ENCODE data around the gene EVI5. TPM values are rescaled to one million over a fixed set of nuclear protein-coding genes. Genes with fewer than 3 reads are reported as not detected.

EVI5 gene
- total and polyA plus RNA-seq, 11 donors: 3.5 to 34.6 (median 23.5) TPM

GRCh38 chr1:92707709-92708108 is 77.2 kb downstream of the EVI5 start:
- peaks cover 0 to 7% (median 0%) of the 10 kb centered on the region in 9 donors for H3K36me3 ChIP-seq
- intact Hi-C loops (cut with DNase I): no loop called here
- no peak overlapping the region for H3K4me3 ChIP-seq
- peaks cover 0 to 17% (median 6%) of the 10 kb centered on the region in 12 donors for H3K4me1 ChIP-seq
- H3K27me3 ChIP-seq: no peaks in the 10 kb centered on the region
- no peaks in the 10 kb centered on the region for H3K9me3 ChIP-seq
- TF ChIP-seq, protein P1, sequence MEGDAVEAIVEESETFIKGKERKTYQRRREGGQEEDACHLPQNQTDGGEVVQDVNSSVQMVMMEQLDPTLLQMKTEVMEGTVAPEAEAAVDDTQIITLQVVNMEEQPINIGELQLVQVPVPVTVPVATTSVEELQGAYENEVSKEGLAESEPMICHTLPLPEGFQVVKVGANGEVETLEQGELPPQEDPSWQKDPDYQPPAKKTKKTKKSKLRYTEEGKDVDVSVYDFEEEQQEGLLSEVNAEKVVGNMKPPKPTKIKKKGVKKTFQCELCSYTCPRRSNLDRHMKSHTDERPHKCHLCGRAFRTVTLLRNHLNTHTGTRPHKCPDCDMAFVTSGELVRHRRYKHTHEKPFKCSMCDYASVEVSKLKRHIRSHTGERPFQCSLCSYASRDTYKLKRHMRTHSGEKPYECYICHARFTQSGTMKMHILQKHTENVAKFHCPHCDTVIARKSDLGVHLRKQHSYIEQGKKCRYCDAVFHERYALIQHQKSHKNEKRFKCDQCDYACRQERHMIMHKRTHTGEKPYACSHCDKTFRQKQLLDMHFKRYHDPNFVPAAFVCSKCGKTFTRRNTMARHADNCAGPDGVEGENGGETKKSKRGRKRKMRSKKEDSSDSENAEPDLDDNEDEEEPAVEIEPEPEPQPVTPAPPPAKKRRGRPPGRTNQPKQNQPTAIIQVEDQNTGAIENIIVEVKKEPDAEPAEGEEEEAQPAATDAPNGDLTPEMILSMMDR (IDR thresholded peaks at IDR 0.05): no peak
- no peak for TF ChIP-seq POLR2A (IDR thresholded peaks at IDR 0.05)
- no peak overlapping the region for H3K27ac ChIP-seq
- no peak for ATAC-seq
- no peak for DNase-seq
- WGBS, 4 donors: 98 to 99% (median 98%) methylated on average over 2 of the region's 2 CpGs

- no peak for TF ChIP-seq POLR2A (IDR thresholded peaks at IDR 0.05)
- TF ChIP-seq, protein P1 (IDR thresholded peaks at IDR 0.05): no peak
- Histone ChIP-seq H3K4me3 (no peak overlapping the region), H3K27ac (no peak overlapping the region), H3K9me3 (no peaks in the 10 kb centered on the region), H3K27me3 (no peaks in the 10 kb centered on the region), H3K36me3 (peaks cover 0 to 8% (median 0%) of the 10 kb centered on the region in 9 donors), H3K4me1 (peaks cover 0 to 17% (median 6%) of the 10 kb centered on the region in 12 donors)
- ATAC-seq: no peak
- no peak for DNase-seq
- intact Hi-C loops (cut with DNase I): no loop called here
- 96 to 97% (median 97%) methylated on average over 2 of the region's 2 CpGs for WGBS, 4 donors
Observed at GRCh38 chr1:92707292-92707691, 77.6 kb downstream of the EVI5 start.

DNA sequence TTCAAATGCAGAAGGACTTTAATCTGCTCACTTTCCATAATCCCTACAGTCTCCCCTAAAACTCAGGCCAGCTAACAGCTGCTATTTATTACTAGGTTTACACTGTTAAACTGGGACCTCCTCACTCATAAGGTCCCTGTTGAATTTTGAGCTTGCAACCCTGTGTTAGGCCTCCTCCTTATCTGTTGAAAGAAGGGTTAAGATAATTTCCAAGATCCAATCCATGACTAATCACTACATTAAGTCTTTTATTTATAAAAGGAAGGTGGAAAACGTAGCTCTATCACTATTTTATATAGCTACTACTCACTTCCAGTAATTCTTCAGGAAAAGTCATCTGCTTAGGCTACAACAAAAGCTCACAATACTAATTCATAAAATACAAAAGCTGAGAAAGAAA is 79.5 kb downstream of the EVI5 start:
- Histone ChIP-seq H3K4me1 (peaks cover 0 to 17% (median 5%) of the 10 kb centered on the region in 12 donors), H3K36me3 (peaks cover 0 to 10% (median 0%) of the 10 kb centered on the region in 9 donors), H3K4me3 (no peak overlapping the region), H3K27ac (no peak overlapping the region), H3K9me3 (no peaks in the 10 kb centered on the region), H3K27me3 (no peaks in the 10 kb centered on the region)
- intact Hi-C loops (cut with DNase I): no loop called here
- DNase-seq: no peak
- WGBS, 4 donors: 18 to 43% (median 30%) methylated on average over 1 of the region's 1 CpG
- TF ChIP-seq, protein P1 (IDR thresholded peaks at IDR 0.05): no peak
- TF ChIP-seq POLR2A (IDR thresholded peaks at IDR 0.05): no peak
- ATAC-seq: no peak

DNA sequence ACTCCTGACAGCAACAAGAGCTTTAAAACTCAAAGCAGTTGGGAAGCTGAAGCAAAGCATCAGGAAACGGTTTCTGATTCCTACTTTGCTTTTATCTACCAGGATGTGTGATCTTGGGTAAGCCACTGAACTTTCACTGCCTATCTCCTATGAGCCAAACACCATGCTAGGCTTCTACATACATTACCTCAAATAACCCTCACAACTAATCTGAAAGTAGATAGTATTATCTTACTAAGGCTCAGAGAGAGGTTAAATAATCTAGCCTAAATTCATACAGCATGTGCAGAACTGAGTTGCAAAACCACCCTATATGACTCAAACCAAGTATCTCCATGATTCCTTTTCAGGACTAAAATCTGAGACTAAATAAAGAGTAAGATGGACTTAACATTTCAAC is 83.8 kb downstream of the EVI5 start:
- no peaks in the 10 kb centered on the region for H3K27me3 ChIP-seq
- 37 to 70% (median 44%) methylated on average over 1 of the region's 1 CpG for WGBS, 4 donors
- no peak for ATAC-seq
- no peak for DNase-seq
- intact Hi-C loops (cut with DNase I): no loop called here
- H3K4me3 ChIP-seq: no peak overlapping the region
- peaks cover 0 to 25% (median 4%) of the 10 kb centered on the region in 9 donors for H3K36me3 ChIP-seq
- H3K9me3 ChIP-seq: no peaks in the 10 kb centered on the region
- peaks cover 0 to 28% (median 9%) of the 10 kb centered on the region in 12 donors for H3K4me1 ChIP-seq
- TF ChIP-seq, protein P1 (IDR thresholded peaks at IDR 0.05): no peak
- TF ChIP-seq POLR2A (IDR thresholded peaks at IDR 0.05): no peak
- H3K27ac ChIP-seq: no peak overlapping the region
